ENCODE data around the gene SMOC2. TPM values are rescaled to one million over a fixed set of nuclear protein-coding genes. Genes with fewer than 3 reads are reported as not detected.

The SMOC2 gene
- total RNA-seq, 1 experiment from 2014 or later, result 2.1 TPM

- Mint-ChIP-seq H3K4me3 (no peak overlapping the region), H3K4me1 (peaks cover 14 to 23% of the 10 kb centered on the region in 2 experiments), H3K9me3 (no peaks in the 10 kb centered on the region; a peak in 1 of 5 replicates), H3K36me3 (ENCODE audit: insufficient read depth in 1 of 3, low read depth in 3 of 3) (peaks cover 0 to 2% (median 0%) of the 10 kb centered on the region in 3 experiments; a peak in 1 of 7 replicates), H3K27me3 (ENCODE audit: low read depth) (peaks cover 6% of the 10 kb centered on the region), H3K27ac (no peak overlapping the region)
- Histone ChIP-seq H3K23ac (ENCODE audit: insufficient read length, low read depth, low read length) (no peak overlapping the region), H2BK20ac (ENCODE audit: low read depth, low read length, poor library complexity, severe bottlenecking) (no peak overlapping the region), H3T11ph (ENCODE audit: low read length) (no peak overlapping the region), H4K91ac (ENCODE audit: insufficient read length, low read depth, low read length) (no peak overlapping the region), H3K18ac (ENCODE audit: insufficient read length, low read depth, low read length) (no peak overlapping the region), H3K9ac (ENCODE audit: extremely low read depth, insufficient read length, low read length) (no peak overlapping the region), H2BK5ac (ENCODE audit: insufficient read length, low read length) (no peak overlapping the region), H2BK120ac (ENCODE audit: low read depth, low read length, poor library complexity, severe bottlenecking) (no peak overlapping the region), H2BK12ac (ENCODE audit: insufficient read length, low read depth, low read length) (no peak overlapping the region), H2BK15ac (ENCODE audit: low read depth, low read length) (no peak overlapping the region), H3K4ac (ENCODE audit: low read depth, low read length) (no peak overlapping the region), H3K79me1 (ENCODE audit: insufficient read depth, low read depth, low read length, poor library complexity, severe bottlenecking) (no peaks in the 10 kb centered on the region), H3K79me2 (ENCODE audit: insufficient read depth, low read length) (no peaks in the 10 kb centered on the region), H4K8ac (replicated peaks; ENCODE audit: insufficient read length, low read depth, low read length) (no peak overlapping the region), H3K4me2 (ENCODE audit: insufficient read depth, insufficient read length, low read length) (no peak overlapping the region), H3K9me3 (ENCODE audit: control insufficient read depth, low read depth, low read length) (no peaks in the 10 kb centered on the region), H3K14ac (ENCODE audit: insufficient read depth, low read length) (no peak overlapping the region), H2AFZ (ENCODE audit: low read length) (no peak overlapping the region), H3K27ac (ENCODE audit: insufficient read length, low read depth, low read length) (no peak overlapping the region), H3K23me2 (ENCODE audit: insufficient read length, low read depth, low read length, poor library complexity, severe bottlenecking) (no peaks in the 10 kb centered on the region), H2AK5ac (ENCODE audit: insufficient read length, low read length) (no peak overlapping the region), H3K27me3 (ENCODE audit: insufficient read depth, low read length) (no peaks in the 10 kb centered on the region), H4K20me1 (ENCODE audit: control insufficient read depth, insufficient read depth, insufficient read length) (no peaks in the 10 kb centered on the region), H3K4me1 (ENCODE audit: insufficient read depth, low read length) (no peaks in the 10 kb centered on the region), H4K5ac (ENCODE audit: insufficient read length, low read depth, low read length) (no peak overlapping the region), H3K56ac (ENCODE audit: insufficient read length, low read depth, low read length) (no peak overlapping the region)
- TF ChIP-seq, protein P1, sequence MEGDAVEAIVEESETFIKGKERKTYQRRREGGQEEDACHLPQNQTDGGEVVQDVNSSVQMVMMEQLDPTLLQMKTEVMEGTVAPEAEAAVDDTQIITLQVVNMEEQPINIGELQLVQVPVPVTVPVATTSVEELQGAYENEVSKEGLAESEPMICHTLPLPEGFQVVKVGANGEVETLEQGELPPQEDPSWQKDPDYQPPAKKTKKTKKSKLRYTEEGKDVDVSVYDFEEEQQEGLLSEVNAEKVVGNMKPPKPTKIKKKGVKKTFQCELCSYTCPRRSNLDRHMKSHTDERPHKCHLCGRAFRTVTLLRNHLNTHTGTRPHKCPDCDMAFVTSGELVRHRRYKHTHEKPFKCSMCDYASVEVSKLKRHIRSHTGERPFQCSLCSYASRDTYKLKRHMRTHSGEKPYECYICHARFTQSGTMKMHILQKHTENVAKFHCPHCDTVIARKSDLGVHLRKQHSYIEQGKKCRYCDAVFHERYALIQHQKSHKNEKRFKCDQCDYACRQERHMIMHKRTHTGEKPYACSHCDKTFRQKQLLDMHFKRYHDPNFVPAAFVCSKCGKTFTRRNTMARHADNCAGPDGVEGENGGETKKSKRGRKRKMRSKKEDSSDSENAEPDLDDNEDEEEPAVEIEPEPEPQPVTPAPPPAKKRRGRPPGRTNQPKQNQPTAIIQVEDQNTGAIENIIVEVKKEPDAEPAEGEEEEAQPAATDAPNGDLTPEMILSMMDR (conservative IDR thresholded peaks at IDR 0.05), result no peak
- DNase-seq, result no peak
- no CpG with 5 or more reads among the region's 14 CpGs for WGBS (ENCODE audit: extremely low coverage, insufficient read length, low lambda C conversion rate)
Observed at GRCh38 chr6:168469521-168469920, 28.5 kb downstream of the SMOC2 start.
